Right lung (tissue), 5 donors: ENCODE measurements around the gene TCF12. TPM values are rescaled to one million over a fixed set of nuclear protein-coding genes. Genes with fewer than 3 reads are reported as not detected.
"Not testable (repeated sequence)": the region's sequence is repeated elsewhere in the genome, so short reads cannot be mapped to it uniquely, and the experiment has no call there.

Source experiments
- DNase-seq, 2 donors: peaks; one replicate each; pipeline ENCODE4 v3.0.0-alpha.2; 2013
- polyA plus RNA-seq, 5 donors: library from polyadenylated mRNA; unstranded; fragments of 120-200 nt; gene quantifications; one replicate each; pipeline versions ENCODE4 v1.2.1 to v1.2.3, GENCODE V29; 2013; ENCODE audit warnings: inconsistent platforms in 1 of 5, low replicate concordance in 1 of 5; ENCODE audit not compliant: insufficient read length in 5 of 5, insufficient read depth in 1 of 5

The TCF12 gene
- polyA plus RNA-seq, 5 donors = 84.2 to 169 (median 148) TPM

- DNase-seq = no peak
These were observed 5.2 kb upstream of the TCF12 start for GRCh38 chr15:56913241-56913640.

GRCh38 chr15:56913670-56914069, 4.8 kb upstream of the TCF12 start:
- DNase-seq = no peak

- no peak for DNase-seq
These were observed 2.6 kb upstream of the TCF12 start for GRCh38 chr15:56915888-56916287.

- DNase-seq = no peak
These were observed 1.5 kb upstream of the TCF12 start for GRCh38 chr15:56916825-56917477.

GRCh38 chr15:56917652-56918045, 795 bp upstream of the TCF12 start:
- no peak for DNase-seq

GRCh38 chr15:56919031-56919608, 676 bp downstream of the TCF12 start:
- peak; percentile 46 to 50 for DNase-seq

GRCh38 chr15:56919609-56920366, 1.3 kb downstream of the TCF12 start:
- peak; percentile 54 to 55 for DNase-seq

GRCh38 chr15:56920367-56920627, 1.9 kb downstream of the TCF12 start:
- DNase-seq = no peak

- DNase-seq = no peak
These were observed 4.7 kb downstream of the TCF12 start for GRCh38 chr15:56923174-56923591.

- no peak for DNase-seq
These were observed 9.4 kb downstream of the TCF12 start for GRCh38 chr15:56927816-56928215.

GRCh38 chr15:56929399-56929798, 11.0 kb downstream of the TCF12 start:
- DNase-seq = no peak

- DNase-seq = no peak
These were observed 11.5 kb downstream of the TCF12 start for GRCh38 chr15:56929933-56930332.

GRCh38 chr15:56930669-56931313, 12.3 kb downstream of the TCF12 start:
- no peak for DNase-seq

GRCh38 chr15:56931639-56932508, 13.4 kb downstream of the TCF12 start:
- DNase-seq = no peak

- DNase-seq = not testable (repeated sequence)
These were observed 14.0 kb downstream of the TCF12 start for GRCh38 chr15:56932509-56932868.

- DNase-seq = no peak
These were observed 15.0 kb downstream of the TCF12 start for GRCh38 chr15:56933410-56933809.

GRCh38 chr15:56933811-56934210, 15.4 kb downstream of the TCF12 start:
- no peak for DNase-seq

- no peak for DNase-seq
These were observed 15.8 kb downstream of the TCF12 start for GRCh38 chr15:56934269-56934668.

- no peak for DNase-seq
These were observed 18.5 kb downstream of the TCF12 start for GRCh38 chr15:56936929-56937328.

GRCh38 chr15:56939257-56939656, 20.8 kb downstream of the TCF12 start:
- no peak for DNase-seq

GRCh38 chr15:56940388-56940787, 21.9 kb downstream of the TCF12 start:
- no peak for DNase-seq

- no peak for DNase-seq
These were observed 23.7 kb downstream of the TCF12 start for GRCh38 chr15:56942118-56942517.
